Measurements from ENCODE around the gene PLP2.
"Not testable (repeated sequence)": the region's sequence is repeated elsewhere in the genome, so short reads cannot be mapped to it uniquely, and the experiment has no call there.

Gene PLP2

GRCh38 chrX:49163555-49164419, 7.9 kb upstream of the PLP2 start:
- peak in 1 of 3 experiments; percentile 47 for DNase-seq (ENCODE audit: low read depth in 2 of 3, low spot score in 2 of 3)

- DNase-seq (ENCODE audit: low read depth in 2 of 3, low spot score in 2 of 3), result no peak
Observed at GRCh38 chrX:49164589-49165360, 6.9 kb upstream of the PLP2 start.

DNA sequence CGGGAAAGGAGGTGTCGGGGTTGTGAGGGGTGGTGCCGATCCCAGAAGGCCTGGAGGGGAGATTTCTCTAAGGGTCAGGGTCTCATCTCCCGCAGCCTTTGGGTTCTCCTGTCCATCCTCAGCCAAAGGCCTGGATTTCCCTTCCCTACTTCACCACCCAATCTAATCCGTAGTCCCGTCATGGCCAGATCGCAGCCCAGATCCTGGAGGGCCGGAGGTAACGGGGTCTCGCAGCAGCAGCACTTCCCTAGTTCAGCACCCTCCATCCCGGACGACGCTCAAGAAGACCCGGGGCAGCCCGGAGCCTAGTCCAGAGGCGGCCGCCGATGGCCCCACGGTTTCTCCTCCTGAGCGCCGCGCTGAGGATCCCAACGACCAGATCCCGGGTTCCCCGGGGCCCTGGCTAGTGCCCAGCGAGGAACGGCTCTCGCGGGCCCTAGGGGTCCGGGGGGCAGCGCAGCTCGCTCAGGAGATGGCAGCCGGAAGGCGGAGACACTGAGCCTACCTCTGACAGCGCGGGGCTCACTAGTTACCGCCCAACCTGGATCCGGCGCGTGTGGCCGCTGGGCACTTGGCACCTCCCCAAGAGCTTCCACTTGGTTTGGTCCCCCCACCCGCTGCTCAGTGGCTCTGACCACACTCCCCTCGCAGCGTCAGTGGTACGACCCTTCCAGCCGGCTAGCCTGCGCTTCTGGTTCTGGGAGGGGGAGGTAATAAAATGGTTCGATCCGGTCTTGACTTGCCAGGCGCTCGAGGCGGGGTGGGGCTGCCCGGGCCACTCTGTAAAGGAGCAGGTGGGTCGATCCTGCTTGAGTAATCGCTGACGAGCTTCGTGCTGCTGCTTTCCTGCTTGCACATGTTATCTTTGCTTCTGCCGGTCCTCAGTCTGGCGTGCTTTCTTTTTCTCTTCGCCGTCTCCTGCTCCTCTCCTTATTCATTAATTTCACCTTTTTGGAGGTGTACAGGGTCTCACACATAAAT, 5.5 kb upstream of the PLP2 start:
- peak in 1 of 3 experiments; percentile 32 for DNase-seq (ENCODE audit: low read depth in 2 of 3, low spot score in 2 of 3)

DNA sequence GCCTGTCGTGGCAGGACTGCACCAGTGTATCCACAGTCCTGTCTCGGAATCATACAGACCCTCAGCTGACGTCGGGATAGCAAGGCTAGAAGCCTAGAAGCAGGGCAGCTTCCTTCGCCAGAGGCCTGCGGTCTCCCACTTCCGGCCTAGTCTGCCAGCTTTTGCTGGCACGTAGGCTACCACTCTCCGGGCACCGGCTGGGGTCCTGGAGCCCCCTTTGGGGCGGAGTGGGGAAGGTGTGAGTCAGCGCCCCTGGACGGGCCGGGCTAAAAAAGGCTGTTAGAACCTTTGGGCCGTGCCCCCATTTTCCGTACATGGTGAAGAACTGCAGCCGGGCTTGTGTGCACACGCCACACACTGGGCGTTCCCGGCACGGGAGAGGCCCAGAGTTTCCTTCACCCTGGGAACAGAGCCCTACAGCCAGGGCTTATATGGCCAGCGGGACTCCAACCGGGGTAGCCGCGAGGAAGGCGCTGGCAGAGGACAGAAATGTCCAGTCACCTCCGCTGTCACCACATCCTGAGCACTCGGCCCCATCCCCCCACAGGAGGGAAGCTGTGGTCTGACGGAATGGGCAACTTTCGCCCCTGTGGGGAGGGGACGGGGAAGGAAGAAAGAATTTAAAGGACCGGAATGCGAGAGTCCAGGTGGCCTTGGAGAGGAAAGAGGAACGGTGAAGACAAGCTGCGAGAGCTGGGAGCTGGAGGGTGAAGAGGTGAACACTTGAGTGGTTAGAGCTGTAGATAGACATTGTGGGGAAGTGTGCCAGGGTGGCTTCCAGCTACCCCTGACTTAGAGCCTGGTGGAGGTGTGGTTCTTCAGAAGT, 4.6 kb upstream of the PLP2 start:
- DNase-seq (ENCODE audit: low read depth in 2 of 3, low spot score in 2 of 3), result peak; percentile 31 to 49 (median 34)

DNA sequence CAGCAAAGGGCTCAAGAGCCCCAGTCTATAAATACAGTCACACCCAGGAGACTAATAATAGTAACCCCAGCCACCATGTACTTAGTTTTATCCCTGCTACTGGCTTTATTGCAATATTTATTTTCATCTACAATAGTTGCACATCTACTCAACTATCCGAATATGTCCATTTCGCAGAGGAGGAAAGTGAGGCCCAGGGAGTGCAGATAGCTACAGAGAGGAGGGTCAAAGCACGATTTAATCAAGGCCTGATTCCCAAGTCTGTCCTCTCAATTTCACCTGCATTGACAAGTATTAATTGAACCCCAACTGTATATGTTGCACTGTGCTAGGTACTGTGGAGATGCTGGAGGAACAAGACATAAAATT, 4.0 kb upstream of the PLP2 start:
- DNase-seq (ENCODE audit: low read depth in 2 of 3, low spot score in 2 of 3), result no peak

GRCh38 chrX:49172280-49172780, 632 bp downstream of the PLP2 start:
- peak in 1 of 3 experiments; percentile 53 for DNase-seq (ENCODE audit: low read depth in 2 of 3, low spot score in 2 of 3)

DNA sequence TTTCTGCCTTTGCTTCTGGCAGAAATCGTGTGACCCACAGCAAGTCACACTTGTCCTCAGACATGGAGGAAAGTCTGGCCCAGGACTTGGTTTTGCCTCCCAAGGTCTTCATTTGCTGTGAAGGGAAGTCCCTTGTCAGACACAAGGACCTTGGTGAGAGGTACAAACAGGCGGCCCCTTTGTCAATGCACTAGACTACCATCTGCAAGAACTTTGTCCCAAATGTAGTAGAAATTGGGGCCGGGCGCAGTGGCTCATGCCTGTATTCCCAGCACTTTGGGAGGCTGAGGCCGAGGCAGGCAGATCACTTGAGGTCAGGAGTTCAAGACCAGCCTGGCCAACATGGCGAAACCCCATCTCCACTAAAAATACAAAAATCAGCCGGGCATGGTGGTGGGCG, 1.8 kb downstream of the PLP2 start:
- DNase-seq (ENCODE audit: low read depth in 2 of 3, low spot score in 2 of 3), result not testable (repeated sequence)

DNA sequence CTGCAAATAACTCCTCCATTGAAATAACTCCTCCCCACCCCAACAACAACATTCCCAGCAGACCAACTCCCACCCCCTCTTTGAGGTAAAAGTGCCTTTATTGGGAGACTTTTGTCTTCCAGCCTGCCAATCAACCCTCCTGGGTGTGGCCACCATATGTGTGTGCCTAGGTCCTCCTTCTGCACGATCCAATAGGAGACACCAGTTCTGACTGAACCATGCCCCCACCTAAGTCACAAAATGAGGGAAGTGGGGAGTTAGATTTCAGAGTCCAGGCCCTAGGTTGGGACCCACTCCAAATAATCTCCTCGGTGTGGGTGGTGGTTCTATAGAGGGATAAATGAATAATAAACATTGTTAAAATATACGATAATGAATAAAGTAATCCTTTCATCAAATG, 3.0 kb downstream of the PLP2 start:
- no peak for DNase-seq (ENCODE audit: low read depth in 2 of 3, low spot score in 2 of 3)

GRCh38 chrX:49175435-49176274, 4.0 kb downstream of the PLP2 start:
- DNase-seq (ENCODE audit: low read depth in 2 of 3, low spot score in 2 of 3), result no peak

DNA sequence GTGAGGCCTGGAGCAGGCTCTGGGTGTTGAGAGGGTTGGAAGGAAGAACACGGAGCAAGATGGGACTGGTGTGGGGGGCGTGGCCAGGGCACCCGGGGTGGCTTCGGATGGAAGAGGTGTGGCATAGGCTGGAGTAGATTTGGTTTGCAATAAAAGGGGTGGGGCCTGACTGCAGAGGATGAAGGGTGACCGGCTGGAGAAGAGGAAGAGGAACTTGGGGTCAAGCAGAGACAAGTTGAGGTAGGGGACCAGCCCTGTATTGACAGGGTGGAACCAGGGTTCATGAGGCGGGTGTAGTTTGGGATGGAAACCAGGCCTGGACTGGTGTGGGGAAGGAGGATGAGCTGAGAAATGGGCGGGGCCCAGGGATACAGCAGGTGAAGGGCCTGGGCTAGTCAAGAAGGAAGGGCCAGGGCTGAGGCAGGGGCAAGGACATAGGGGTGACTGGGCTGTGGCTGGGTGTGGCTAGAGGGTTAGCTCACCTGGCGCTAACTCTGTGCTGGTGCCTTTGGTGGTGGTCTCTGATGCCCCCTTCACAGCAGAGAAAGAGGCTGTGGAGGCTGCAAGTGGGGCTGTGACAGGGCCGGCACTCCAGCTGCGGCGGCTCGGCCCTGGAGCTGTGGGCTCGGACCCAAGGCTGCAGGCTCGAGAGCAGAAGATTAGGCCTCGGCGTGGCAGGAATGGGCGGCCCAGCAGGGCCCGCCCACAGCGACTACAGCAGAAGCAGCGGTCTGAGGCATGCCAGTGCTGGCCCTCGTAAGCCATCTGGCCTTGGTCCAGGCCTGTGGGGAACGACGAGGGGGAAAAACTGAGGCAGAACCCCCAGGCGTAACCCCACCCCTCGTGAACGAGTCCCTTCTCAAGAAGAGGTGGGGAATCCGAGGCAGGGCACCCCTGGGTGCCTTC, 5.0 kb downstream of the PLP2 start:
- no peak for DNase-seq (ENCODE audit: low read depth in 2 of 3, low spot score in 2 of 3)

- DNase-seq (ENCODE audit: low read depth in 2 of 3, low spot score in 2 of 3), result no peak
Observed at GRCh38 chrX:49177338-49177833, 5.7 kb downstream of the PLP2 start.

- DNase-seq (ENCODE audit: low read depth in 2 of 3, low spot score in 2 of 3), result no peak
Observed at GRCh38 chrX:49177873-49178480, 6.3 kb downstream of the PLP2 start.

GRCh38 chrX:49178537-49178936, 6.8 kb downstream of the PLP2 start:
- no peak for DNase-seq (ENCODE audit: low read depth in 2 of 3, low spot score in 2 of 3)

GRCh38 chrX:49179358-49179757, 7.7 kb downstream of the PLP2 start:
- no peak for DNase-seq (ENCODE audit: low read depth in 2 of 3, low spot score in 2 of 3)

DNA sequence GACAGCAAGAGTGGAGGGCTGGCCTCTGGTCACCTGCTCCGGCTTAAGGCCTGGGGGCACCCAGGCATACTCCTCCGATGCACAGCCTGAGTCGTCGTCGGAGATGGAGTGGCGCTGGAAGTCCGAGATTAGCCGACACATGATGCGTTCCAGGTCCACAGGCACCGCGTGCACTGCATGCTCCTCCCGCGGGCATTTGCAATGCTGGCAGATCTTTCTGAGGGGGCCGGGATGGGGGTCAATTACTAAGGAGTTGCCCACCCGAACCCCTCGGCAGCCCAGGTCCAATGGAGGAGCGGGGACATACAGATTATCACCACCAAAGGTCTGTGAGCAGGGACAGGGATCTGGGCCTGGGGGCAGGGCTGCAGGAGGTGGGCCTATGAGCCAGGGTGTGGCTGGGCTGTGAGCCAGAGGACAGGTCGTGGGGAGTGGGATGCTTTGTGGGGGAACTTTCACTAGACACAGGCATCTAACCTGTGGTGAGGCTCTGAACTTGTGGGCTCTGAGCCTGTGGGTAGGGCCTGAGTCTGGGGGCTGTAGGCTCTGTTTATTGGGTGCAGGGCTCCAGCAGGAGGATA, 12.1 kb downstream of the PLP2 start:
- DNase-seq (ENCODE audit: low read depth in 2 of 3, low spot score in 2 of 3), result no peak

DNA sequence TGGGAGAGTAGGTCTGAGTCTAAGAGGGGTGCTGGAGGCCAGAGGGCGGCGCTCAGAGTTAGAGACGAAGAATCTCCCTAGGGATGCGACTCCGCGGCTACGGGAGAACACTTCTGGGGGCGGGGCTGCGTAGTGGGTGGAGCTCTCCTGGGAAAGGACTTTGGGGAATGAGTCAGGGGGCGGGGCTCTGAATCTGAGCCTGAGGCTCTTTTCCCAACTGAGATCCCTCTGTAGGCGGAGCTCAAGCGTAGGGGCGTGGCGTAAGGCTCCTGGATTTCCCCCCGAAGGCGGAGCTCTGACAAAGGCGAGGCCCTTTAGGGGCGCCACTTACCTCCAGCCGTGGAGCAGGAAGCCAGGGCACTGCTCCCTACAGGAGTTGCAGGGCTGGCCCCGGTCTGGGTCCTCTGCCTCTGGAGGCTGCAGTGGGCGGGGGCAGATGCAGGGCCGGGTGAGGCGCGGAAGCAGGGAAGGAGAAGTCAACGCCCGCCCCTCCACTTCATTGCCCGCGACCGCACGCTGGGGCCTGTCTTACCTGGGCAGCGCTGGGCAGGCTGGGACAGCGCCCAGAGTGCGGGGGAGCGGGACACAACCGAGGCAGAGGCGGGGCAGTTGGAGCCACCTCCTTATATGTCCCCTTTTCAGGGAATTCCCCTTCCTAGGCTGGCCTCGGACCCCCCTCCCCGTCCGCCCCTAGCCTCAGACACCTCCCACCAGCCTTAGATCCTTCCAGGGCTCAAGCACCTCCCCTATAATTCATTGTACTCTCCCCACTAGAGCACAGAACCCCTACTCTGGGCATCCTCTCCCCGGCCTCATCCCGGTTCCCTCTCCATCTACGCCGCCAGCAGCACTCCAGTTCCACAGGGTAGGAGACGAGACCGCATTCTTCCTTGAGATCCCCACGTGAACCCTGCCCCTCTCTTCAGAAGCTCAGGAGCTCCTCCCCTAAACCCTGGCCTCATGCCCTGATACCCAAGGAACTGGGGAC, 12.9 kb downstream of the PLP2 start:
- no peak for DNase-seq (ENCODE audit: low read depth in 2 of 3, low spot score in 2 of 3)
